ENCODE data around the gene ASPSCR1. TPM values are rescaled to one million over a fixed set of nuclear protein-coding genes. Genes with fewer than 3 reads are reported as not detected.

ASPSCR1 gene
- total RNA-seq, 1 donor from 2014 or later: 45.9 TPM

GRCh38 chr17:81990836-81991683 is 13.6 kb downstream of the ASPSCR1 start:
- no peaks in the 10 kb centered on the region for H3K27me3 Mint-ChIP-seq (ENCODE audit: unreplicated experiment)
- H3K36me3 Mint-ChIP-seq (ENCODE audit: unreplicated experiment): peaks cover 16% of the 10 kb centered on the region
- peak overlapping the region; percentile 16 for H3K4me3 Mint-ChIP-seq (ENCODE audit: unreplicated experiment)
- H3K4me1 Mint-ChIP-seq (ENCODE audit: unreplicated experiment): peaks cover 28% of the 10 kb centered on the region
- no peak for DNase-seq (ENCODE audit: extremely low spot score, unreplicated experiment)
- no peaks in the 10 kb centered on the region for H3K9me3 Mint-ChIP-seq (ENCODE audit: unreplicated experiment)
- peak overlapping the region; percentile 71 for H3K27ac Mint-ChIP-seq (ENCODE audit: unreplicated experiment)
- TF ChIP-seq CTCF (IDR thresholded peaks at IDR 0.05): no peak

GRCh38 chr17:81991684-81992305 is 14.4 kb downstream of the ASPSCR1 start:
- DNase-seq (ENCODE audit: extremely low spot score, unreplicated experiment): no peak
- no peaks in the 10 kb centered on the region for H3K9me3 Mint-ChIP-seq (ENCODE audit: unreplicated experiment)
- TF ChIP-seq CTCF (IDR thresholded peaks at IDR 0.05): no peak
- no peaks in the 10 kb centered on the region for H3K27me3 Mint-ChIP-seq (ENCODE audit: unreplicated experiment)
- peaks cover 17% of the 10 kb centered on the region for H3K36me3 Mint-ChIP-seq (ENCODE audit: unreplicated experiment)
- peak overlapping the region; percentile 71 for H3K27ac Mint-ChIP-seq (ENCODE audit: unreplicated experiment)
- H3K4me1 Mint-ChIP-seq (ENCODE audit: unreplicated experiment): peaks cover 28% of the 10 kb centered on the region
- H3K4me3 Mint-ChIP-seq (ENCODE audit: unreplicated experiment): peak overlapping the region; percentile 22

GRCh38 chr17:81992306-81993102 is 15.1 kb downstream of the ASPSCR1 start:
- TF ChIP-seq CTCF (IDR thresholded peaks at IDR 0.05): no peak
- peaks cover 14% of the 10 kb centered on the region for H3K36me3 Mint-ChIP-seq (ENCODE audit: unreplicated experiment)
- peak overlapping the region; percentile 71 for H3K27ac Mint-ChIP-seq (ENCODE audit: unreplicated experiment)

GRCh38 chr17:81993729-81994592 is 16.5 kb downstream of the ASPSCR1 start:
- peaks cover 28% of the 10 kb centered on the region for H3K4me1 Mint-ChIP-seq (ENCODE audit: unreplicated experiment)
- no peak overlapping the region for H3K27ac Mint-ChIP-seq (ENCODE audit: unreplicated experiment)
- H3K4me3 Mint-ChIP-seq (ENCODE audit: unreplicated experiment): no peak overlapping the region

More at GRCh38 chr17:81992306-81993102, 15.1 kb downstream of the ASPSCR1 start:
- Mint-ChIP-seq H3K4me1 (ENCODE audit: unreplicated experiment) (peaks cover 28% of the 10 kb centered on the region), H3K4me3 (ENCODE audit: unreplicated experiment) (no peak overlapping the region), H3K9me3 (ENCODE audit: unreplicated experiment) (no peaks in the 10 kb centered on the region), H3K27me3 (ENCODE audit: unreplicated experiment) (no peaks in the 10 kb centered on the region)
- DNase-seq (ENCODE audit: extremely low spot score, unreplicated experiment): no peak

More at GRCh38 chr17:81993729-81994592, 16.5 kb downstream of the ASPSCR1 start:
- Mint-ChIP-seq H3K9me3 (ENCODE audit: unreplicated experiment) (no peaks in the 10 kb centered on the region), H3K27me3 (ENCODE audit: unreplicated experiment) (no peaks in the 10 kb centered on the region), H3K36me3 (ENCODE audit: unreplicated experiment) (peaks cover 10% of the 10 kb centered on the region)
- DNase-seq (ENCODE audit: extremely low spot score, unreplicated experiment): no peak
- no peak for TF ChIP-seq CTCF (IDR thresholded peaks at IDR 0.05)

Data from osteocyte (in vitro differentiated cells).